Fibroblast of skin of right quadriceps (primary cell): Measurements from ENCODE around the gene THRSP.

ENCODE experiments used
- DNase-seq: peaks from one replicate; pipeline ENCODE4 v3.0.0-alpha.2; 2013

The THRSP gene

GRCh38 chr11:78100676-78101472 is 37.2 kb downstream of the THRSP start:
- DNase-seq: no peak

- DNase-seq: no peak
Observed at GRCh38 chr11:78109081-78110015, 45.7 kb downstream of the THRSP start.

GRCh38 chr11:78110351-78110750 is 46.7 kb downstream of the THRSP start:
- no peak for DNase-seq

- DNase-seq: peak; percentile 24
Observed at GRCh38 chr11:78110830-78111229, 47.2 kb downstream of the THRSP start.

GRCh38 chr11:78111298-78111697 is 47.6 kb downstream of the THRSP start:
- DNase-seq: no peak

- DNase-seq: no peak
Observed at GRCh38 chr11:78112582-78113275, 49.1 kb downstream of the THRSP start.
